Stimulated activated naive CD8-positive, alpha-beta T cell treated with anti-CD3 and anti-CD28 coated beads, Interleukin-15, amount 100 ng/mL, for 72 hours (primary cell): Measurements from ENCODE around the gene BRSK1.

Experiments used
- ATAC-seq: fragments of 150-1000 bp; cut with Tn5 transposase; 2 replicates; pipeline ENCODE4 v1.10.0; 2021; ENCODE audit warnings: mild to moderate bottlenecking, moderate library complexity
- DNase-seq, 2 donors: peaks; one replicate each; pipeline ENCODE4 v3.0.0; 2021 to 2022
- H3K27ac Mint-ChIP-seq, 2 donors: one replicate each; pipeline ENCODE4 v1.8.0; 2022; ENCODE audit warnings: mild to moderate bottlenecking in 2 of 2, mixed read lengths in 2 of 2, moderate library complexity in 2 of 2
- H3K27me3 Mint-ChIP-seq: one replicate; pipeline ENCODE4 v1.8.0; 2022; ENCODE audit warnings: mixed read lengths
- H3K4me1 Mint-ChIP-seq: one replicate; pipeline ENCODE4 v1.8.0; 2022; ENCODE audit warnings: mild to moderate bottlenecking, mixed read lengths
- H3K4me3 Mint-ChIP-seq, 2 donors: one replicate each; pipeline ENCODE4 v1.8.0; 2022; ENCODE audit warnings: mild to moderate bottlenecking in 2 of 2, mixed read lengths in 2 of 2, moderate library complexity in 1 of 2
- H3K9me3 Mint-ChIP-seq, 2 donors: one replicate each; pipeline ENCODE4 v1.8.0; 2022; ENCODE audit warnings: mixed read lengths in 2 of 2

The BRSK1 gene

DNA sequence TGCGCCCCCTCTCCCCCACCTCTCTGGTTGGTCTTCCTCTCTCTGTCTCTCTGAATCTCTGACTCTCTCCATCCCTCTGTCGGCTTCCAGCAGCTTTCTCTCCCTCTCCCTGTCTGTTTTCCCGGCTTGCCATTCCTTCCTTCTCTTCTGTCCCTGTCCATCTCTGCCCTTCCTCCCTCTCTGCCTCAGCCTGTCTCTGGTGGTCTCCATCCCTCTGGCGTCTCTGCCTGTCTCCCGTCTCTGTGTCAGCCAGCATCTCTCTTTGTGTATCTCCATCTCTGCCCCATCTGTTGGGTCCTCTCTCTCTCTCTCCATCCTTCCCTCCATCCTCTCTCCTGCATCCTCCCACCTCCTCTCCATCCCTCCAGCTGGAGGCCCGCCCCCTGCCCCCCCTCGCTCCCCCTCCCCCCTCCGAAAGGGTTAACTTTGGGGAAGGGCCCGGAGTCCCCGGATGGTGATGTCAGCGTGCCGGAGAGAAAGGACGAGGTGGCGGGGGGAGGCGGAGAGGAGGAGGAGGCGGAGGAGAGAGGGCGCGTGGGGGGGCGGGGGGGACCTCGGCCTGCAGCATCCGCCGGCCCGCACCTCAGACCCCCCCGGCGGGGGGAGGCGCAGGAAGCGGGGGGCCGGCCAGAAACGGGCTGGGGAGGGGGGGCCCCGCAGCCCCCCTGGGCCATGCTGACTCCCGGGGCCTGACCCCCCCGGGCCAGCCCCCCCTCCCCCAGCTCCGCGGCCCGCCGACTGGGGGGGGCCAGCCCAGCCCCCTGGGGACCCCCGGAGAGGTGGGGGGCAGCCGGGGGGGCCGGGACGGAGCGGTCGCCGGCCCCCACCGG, at the start of gene BRSK1:
Gene BRSK1 (plus strand): TSS at position 450 of the 830 bp plus-strand sequence. CDS start 446 bp downstream, outside the sequence.
- H3K27ac Mint-ChIP-seq, result peak within 1 kb of the TSS; percentile 30 to 84
- DNase-seq (peak in 1 of 2 donors; percentile 60), ATAC-seq (peak; percentile 2)

DNA sequence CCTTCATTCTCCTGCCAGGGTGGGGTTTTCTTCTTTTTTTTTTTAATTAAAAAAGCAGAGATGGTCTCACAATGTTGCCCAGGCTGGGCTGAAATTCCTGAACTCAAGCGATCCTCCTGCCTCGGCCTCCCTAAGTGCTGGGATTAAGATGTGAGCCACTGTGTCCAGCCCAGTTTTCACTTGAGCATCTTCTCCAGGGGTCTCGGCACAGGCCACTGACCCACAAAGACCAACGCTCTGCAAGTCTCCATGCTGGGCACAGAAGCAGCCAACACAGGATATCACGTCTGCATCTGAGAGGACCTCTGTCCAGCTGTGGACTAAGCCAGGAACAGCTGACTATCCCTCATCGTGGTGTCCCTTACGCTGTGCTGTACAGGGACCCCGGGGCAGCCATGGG, 45.8 kb upstream of the BRSK1 start:
- ATAC-seq, result no peak

More for the DNA sequence above, at the start of gene BRSK1:
- H3K4me3 Mint-ChIP-seq, result peak within 1 kb of the TSS; percentile 74 to 80
- no peaks in the 10 kb centered on the region for H3K9me3 Mint-ChIP-seq
- H3K27me3 Mint-ChIP-seq, result no peaks in the 10 kb centered on the region
- H3K4me1 Mint-ChIP-seq, result peaks cover 52% of the 10 kb centered on the region

DNA sequence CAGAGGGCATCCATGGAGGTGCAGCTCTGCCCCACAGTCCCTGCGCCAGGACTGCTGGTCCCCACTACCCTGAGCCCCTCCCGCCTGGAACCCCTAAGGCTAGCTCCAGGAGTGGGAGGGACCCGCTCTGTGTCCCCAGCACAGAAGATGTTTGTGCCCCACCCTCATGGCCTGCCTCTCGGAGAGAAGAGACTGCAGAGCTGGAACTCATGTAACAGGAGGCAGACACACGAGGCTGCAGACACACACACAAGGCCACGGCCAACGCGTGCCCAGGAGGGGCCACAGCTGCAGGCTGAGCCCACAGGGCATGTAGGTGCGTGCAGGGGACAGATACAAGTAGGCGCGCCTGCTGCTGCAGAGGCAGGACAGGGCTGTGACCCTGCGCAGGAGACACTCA, 44.8 kb upstream of the BRSK1 start:
- ATAC-seq, result no peak
- Mint-ChIP-seq H3K4me1 (peaks cover 21% of the 10 kb centered on the region), H3K4me3 (no peak overlapping the region), H3K27me3 (no peaks in the 10 kb centered on the region), H3K9me3 (no peaks in the 10 kb centered on the region), H3K27ac (no peak overlapping the region)
- no peak for DNase-seq

More for the DNA sequence above, 45.8 kb upstream of the BRSK1 start:
- no peak for DNase-seq
- peaks cover 19% of the 10 kb centered on the region for H3K4me1 Mint-ChIP-seq
- no peak overlapping the region for H3K4me3 Mint-ChIP-seq
- H3K27me3 Mint-ChIP-seq, result no peaks in the 10 kb centered on the region
- no peak overlapping the region for H3K27ac Mint-ChIP-seq
- no peaks in the 10 kb centered on the region for H3K9me3 Mint-ChIP-seq

DNA sequence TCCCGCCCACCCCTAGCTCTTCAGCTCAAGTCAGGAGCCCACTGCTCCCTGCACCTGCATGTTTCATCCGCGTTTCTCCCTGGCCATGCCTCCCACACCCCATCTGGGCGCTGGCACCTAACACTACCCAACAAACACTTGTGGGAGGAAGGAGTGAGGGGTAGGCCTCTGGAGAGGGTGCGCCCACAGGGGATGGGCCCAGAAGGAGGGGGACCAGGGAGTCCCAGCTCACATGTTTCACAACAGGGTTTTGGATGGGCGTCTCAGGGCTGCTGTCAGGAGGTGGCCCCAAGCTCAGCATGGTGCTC, 43.1 kb upstream of the BRSK1 start:
- Mint-ChIP-seq H3K27ac (peak overlapping the region in 1 of 2 donors; percentile 83), H3K27me3 (no peaks in the 10 kb centered on the region), H3K4me1 (peaks cover 21% of the 10 kb centered on the region), H3K9me3 (no peaks in the 10 kb centered on the region), H3K4me3 (no peak overlapping the region)
- no peak for ATAC-seq
- DNase-seq, result no peak

DNA sequence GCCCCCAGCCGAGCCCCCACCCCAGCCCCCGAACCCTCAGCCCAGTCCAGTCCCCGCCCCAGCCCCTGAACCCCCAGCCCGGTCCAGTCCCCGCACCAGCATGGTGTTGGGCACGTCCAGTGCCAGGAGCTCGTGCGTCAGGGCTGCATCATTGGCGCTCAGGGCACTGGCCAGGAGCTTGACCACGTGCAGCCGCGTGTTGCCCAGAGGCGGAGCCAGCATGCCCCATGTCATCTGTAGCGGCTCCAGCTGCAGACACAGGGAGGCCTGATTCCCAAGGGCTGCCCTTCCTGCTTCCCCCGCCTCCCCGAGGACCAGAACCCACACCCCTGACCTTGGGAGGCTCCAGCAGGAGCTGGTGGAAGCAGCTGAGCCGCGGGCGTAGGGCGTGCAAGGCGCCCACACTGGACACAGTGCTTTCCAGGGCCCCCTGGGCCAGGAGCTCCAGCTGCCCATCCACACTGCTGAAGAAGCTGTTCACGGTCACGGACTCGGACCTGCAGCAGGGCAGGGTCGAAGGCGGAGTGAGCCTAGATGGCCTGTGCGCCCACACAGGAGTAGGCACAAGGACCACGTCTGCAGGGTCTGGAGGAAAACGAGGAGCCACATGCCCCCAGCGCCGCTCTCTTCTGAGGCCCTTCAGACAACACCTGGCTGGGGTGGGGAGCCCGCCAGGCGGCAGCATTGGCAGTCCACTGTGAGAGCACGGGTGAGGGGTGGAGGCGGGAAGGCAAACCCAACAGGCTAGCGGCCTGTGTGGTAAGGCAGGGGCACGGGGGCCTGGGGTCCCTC, 42.5 kb upstream of the BRSK1 start:
- no peak overlapping the region for H3K27ac Mint-ChIP-seq
- H3K4me3 Mint-ChIP-seq, result no peak overlapping the region
- DNase-seq, result no peak
- no peaks in the 10 kb centered on the region for H3K9me3 Mint-ChIP-seq
- no peak for ATAC-seq
- H3K27me3 Mint-ChIP-seq, result no peaks in the 10 kb centered on the region
- peaks cover 22% of the 10 kb centered on the region for H3K4me1 Mint-ChIP-seq

DNA sequence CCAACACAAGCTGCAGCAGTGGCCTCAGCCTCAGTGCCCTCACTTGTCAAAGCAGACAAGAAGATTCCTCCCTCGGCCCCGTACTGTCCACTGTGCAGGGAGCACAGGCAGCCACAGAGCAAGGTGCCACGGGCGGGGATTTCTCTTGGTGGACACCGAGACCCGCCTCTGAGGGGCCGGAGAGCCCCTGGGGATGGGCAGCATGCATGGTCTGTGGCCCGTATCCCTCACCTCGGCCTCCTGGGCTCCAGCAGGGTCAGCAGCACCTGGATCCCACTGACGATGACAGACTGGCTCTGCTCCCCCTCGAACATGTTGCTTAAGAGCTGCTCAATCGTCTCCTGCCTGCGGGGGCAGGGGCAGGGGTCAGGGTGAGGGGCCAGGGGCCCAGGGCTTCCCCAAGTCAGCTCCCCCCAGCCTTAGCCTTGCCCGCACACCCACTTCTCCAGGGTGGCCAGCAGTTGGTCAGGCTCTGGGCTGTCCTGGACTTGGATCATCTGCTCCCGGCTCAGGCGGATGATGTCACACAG, 41.8 kb upstream of the BRSK1 start:
- DNase-seq (no peak), ATAC-seq (no peak)
- no peaks in the 10 kb centered on the region for H3K27me3 Mint-ChIP-seq
- H3K4me1 Mint-ChIP-seq, result peaks cover 19% of the 10 kb centered on the region
- peak overlapping the region in 1 of 2 donors; percentile 54 for H3K27ac Mint-ChIP-seq
- no peak overlapping the region for H3K4me3 Mint-ChIP-seq
- H3K9me3 Mint-ChIP-seq, result no peaks in the 10 kb centered on the region

DNA sequence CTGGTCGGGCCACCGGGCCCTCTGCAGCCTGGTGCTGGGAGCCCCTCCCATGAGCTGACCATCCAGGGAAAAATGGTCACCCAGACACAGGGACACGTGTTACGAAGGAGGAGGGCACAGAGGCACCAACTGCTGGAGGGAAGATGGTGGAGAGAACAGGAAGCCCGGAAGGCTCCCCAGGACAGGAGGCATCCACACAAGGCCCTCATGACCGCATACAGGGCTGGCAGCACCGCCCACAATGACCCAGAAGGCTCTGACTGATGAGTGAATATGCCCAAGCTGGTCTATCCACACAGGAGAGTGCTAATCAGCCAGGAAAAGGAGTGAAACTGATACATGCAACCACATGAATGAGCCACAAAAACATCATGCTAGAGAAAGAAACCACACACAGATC, 41.3 kb upstream of the BRSK1 start:
- Mint-ChIP-seq H3K4me1 (peaks cover 19% of the 10 kb centered on the region), H3K27ac (peak overlapping the region in 1 of 2 donors; percentile 54), H3K9me3 (no peaks in the 10 kb centered on the region), H3K4me3 (no peak overlapping the region), H3K27me3 (no peaks in the 10 kb centered on the region)
- ATAC-seq (peak; percentile 31), DNase-seq (no peak)

DNA sequence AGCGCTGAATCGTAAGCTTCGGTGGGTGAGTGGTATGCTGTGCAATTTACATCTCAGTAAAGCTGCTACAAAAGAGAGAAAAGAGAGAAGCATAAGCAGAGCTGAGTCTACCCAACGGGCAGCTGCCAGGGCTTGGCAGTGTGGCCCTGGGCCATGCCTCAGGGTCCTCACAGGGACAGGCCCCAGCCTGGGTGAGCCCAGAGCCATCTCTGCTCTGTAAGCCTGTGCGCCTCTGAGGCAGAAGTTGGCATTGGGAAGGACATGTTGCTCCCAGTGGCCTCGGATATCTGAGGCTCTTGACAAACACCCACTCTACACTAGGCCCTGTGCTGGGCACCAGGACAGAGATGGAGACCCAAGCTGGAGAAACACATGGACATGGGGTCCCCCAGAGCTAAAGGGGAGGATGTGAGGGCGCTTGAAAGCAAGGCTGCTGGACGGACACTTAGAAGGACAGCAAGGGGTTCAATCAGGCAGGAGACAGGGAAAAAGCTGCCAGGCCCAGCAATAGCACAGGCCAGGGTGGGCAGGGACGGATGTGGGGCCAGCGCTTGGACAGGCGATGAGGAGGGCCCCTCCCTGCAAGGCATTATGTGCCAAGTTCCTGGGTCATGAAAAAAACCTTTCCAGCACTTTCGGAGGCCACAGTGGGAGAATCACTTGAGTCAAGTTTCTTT, 39.7 kb upstream of the BRSK1 start:
- no peaks in the 10 kb centered on the region for H3K9me3 Mint-ChIP-seq
- H3K27me3 Mint-ChIP-seq, result no peaks in the 10 kb centered on the region
- H3K4me1 Mint-ChIP-seq, result peaks cover 34% of the 10 kb centered on the region
- no peak for ATAC-seq
- H3K4me3 Mint-ChIP-seq, result no peak overlapping the region
- no peak overlapping the region for H3K27ac Mint-ChIP-seq
- no peak for DNase-seq

DNA sequence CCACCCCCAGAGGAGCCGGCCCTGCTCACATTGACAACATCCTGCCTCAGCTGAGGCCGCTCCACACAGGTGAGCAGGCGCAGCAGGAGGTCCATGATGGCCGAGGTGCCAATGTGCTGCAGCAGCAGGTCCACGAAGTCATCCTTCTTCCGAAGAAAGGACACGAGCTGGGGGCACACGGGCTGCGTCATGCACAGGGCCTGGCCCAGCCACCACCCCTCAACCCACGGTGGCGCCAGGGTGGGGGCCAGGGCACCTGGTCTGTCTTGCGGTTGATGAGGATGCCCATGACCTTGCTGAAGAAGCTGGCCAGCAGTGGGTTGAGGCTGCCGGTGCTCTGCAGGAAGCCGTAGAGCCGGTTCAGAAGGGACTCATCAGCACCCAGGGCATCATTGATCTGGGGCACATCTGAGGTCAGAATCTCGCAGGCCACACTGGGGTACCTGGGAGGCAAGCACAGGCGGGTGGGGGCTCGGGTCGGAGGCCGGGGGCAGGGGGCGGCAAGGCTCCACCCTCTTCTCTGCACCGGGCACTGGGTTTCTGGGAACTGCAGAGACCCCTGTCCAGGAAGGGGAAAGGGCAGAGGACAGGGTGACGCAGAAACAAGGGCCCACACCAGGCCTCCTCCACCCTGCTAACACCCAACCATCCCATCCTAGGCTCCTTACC, 38.4 kb upstream of the BRSK1 start:
- Mint-ChIP-seq H3K4me3 (no peak overlapping the region), H3K27ac (no peak overlapping the region), H3K27me3 (no peaks in the 10 kb centered on the region), H3K9me3 (no peaks in the 10 kb centered on the region), H3K4me1 (peaks cover 44% of the 10 kb centered on the region)
- ATAC-seq (no peak), DNase-seq (no peak)

DNA sequence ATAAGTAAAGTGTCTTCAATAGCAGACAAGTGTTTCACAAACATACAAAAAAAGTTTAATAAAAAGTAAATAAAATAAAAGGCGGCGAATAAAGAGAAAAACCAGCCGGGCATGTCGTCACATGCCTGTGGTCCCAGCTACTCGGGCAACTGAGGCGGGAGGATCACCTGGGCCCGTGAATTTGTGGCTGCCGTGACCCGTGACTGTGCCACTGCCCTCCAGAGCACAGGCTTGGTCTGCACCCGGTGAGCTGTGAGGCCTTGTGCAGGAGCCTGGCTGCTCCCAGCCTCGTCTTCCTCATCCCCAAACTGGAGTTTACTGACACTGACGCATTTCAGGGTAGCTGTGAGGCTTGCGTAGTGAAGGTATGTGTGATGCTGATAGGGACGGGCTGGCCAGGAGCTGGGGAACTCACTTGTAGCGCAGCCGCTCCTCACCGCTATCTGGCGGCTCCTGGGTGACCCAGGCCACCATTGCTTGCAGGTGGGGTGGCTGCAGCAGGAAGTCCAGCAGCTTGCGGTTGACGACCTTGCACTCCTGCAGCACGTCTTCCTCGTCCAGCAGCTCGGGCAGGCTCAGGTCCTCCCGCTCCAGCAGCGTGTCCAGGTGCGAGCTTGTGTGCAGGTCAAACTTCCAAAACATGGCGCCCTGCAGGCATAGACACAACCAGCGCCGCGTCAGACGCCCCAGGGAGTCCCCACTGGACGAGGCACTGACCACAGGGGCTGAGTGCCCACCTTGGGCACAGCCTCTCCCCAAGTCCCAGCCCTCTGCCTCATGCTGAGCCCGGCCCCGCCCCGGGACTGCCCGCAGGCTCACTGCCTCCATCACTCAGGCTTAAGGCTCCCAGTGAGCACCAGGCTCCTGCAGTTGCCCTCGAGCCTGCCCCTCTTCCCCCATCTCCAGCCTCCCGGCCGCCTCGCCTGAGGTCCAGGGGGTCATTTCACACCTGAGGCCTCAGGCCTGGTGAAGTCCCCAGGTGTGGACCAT, 37.0 kb upstream of the BRSK1 start:
- H3K27me3 Mint-ChIP-seq, result no peaks in the 10 kb centered on the region
- H3K4me1 Mint-ChIP-seq, result peaks cover 58% of the 10 kb centered on the region
- no peak overlapping the region for H3K4me3 Mint-ChIP-seq
- DNase-seq (no peak), ATAC-seq (no peak)
- H3K9me3 Mint-ChIP-seq, result no peaks in the 10 kb centered on the region
- H3K27ac Mint-ChIP-seq, result peak overlapping the region in 1 of 2 donors; percentile 25

DNA sequence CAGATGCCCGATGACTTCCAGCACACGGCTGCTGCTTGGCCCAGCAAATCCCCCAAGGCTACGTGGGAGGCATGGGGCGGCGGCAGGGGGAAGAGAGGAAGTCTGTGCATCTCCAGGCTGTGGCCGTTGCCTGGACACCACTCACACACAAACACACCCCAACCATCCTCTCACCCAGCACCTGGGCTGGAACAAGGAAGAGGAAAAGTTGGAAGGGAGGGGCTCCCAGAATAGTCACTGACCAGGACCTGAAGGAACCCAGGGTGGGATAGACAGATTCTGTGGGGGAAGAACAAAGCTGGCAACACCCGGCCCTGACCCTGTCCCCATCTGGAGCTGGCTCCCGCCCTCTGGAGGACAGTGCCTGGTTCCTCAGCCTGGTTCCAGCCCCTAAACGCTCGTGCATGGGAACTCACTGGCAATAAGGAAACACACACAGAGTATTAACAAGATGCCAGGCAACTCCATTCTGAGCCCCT, 36.1 kb upstream of the BRSK1 start:
- ATAC-seq (no peak), DNase-seq (no peak)
- H3K27me3 Mint-ChIP-seq, result no peaks in the 10 kb centered on the region
- no peaks in the 10 kb centered on the region for H3K9me3 Mint-ChIP-seq
- H3K27ac Mint-ChIP-seq, result no peak overlapping the region
- no peak overlapping the region for H3K4me3 Mint-ChIP-seq
- peaks cover 64% of the 10 kb centered on the region for H3K4me1 Mint-ChIP-seq

DNA sequence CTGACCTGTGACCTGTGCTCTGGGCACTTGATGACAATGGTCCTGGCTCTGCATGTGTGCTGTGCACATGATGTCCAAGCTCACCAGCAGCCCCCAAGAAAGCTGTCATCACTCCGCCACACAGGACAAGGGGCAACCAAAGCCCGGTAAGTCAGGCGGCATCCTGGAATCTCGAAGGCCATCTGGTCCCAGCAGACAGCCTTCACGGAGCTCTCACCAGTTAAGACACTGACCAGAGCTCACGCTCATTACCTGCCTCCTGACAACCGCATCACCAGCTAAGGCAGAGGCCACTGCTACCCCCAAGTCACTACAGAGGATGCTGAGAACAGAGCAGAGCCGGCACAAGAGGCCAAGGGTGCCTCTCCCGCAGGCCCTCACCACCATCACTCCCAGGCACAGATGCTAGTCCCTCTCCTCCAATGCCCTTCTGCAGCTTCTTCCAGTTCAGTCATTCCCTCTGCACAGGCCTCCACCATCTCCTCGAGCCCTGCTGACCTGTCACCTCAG, 35.6 kb upstream of the BRSK1 start:
- H3K4me1 Mint-ChIP-seq, result peaks cover 66% of the 10 kb centered on the region
- no peaks in the 10 kb centered on the region for H3K27me3 Mint-ChIP-seq
- H3K27ac Mint-ChIP-seq, result peak overlapping the region in 1 of 2 donors; percentile 68
- H3K9me3 Mint-ChIP-seq, result no peaks in the 10 kb centered on the region
- no peak overlapping the region for H3K4me3 Mint-ChIP-seq
- DNase-seq (no peak), ATAC-seq (no peak)

DNA sequence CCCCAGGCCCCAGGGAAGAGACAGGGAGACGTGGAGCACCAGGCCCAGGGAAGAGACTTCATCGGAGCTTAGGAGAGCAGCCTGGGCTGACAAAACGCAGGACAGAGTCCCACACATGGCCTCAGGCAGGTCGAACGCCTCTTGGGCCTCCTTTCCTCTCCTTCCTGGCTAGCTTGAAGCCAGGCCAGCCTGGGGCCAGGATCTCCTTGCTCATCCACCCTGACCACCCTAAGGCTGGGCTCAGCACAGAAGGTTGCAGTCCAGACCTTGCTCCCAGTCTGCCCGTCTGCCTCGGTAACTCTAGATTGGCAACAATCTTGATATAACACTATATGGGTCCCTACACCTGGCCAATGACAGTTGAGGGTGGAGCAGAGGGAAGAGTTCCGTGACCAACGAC, 35.1 kb upstream of the BRSK1 start:
- Mint-ChIP-seq H3K27me3 (no peaks in the 10 kb centered on the region), H3K27ac (peak overlapping the region; percentile 68 to 93), H3K4me1 (peaks cover 71% of the 10 kb centered on the region), H3K4me3 (no peak overlapping the region), H3K9me3 (no peaks in the 10 kb centered on the region)
- DNase-seq (no peak), ATAC-seq (no peak)

DNA sequence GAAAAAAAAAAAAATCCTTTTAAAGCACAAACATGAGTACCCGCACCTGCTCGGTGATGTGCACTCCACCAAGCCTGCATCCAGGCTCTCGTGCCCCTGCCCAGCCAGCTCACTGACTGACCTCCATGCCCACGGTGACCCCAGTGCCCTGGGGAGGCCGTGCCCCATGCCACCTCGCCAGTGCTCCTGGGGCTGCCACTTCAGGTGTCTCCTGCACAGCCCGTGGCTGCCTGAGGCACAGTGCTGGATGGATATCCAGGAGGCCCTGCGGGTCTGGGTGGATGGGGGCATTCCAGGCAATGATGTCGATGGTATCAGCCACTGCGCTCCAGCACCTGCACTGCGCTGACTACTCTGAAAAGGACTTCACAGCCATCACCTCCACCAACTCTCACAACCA, 34.0 kb upstream of the BRSK1 start:
- ATAC-seq, result no peak
- peaks cover 68% of the 10 kb centered on the region for H3K4me1 Mint-ChIP-seq
- H3K9me3 Mint-ChIP-seq, result no peaks in the 10 kb centered on the region
- no peak overlapping the region for H3K4me3 Mint-ChIP-seq
- no peak for DNase-seq
- no peaks in the 10 kb centered on the region for H3K27me3 Mint-ChIP-seq
- no peak overlapping the region for H3K27ac Mint-ChIP-seq
